A172 (cell line): ENCODE results near the gene ZNF839. TPM values are rescaled to one million over a fixed set of nuclear protein-coding genes. Genes with fewer than 3 reads are reported as not detected.
"Not testable (repeated sequence)": the region's sequence is repeated elsewhere in the genome, so short reads cannot be mapped to it uniquely, and the experiment has no call there.

Experiments used
- DNase-seq: peaks from one replicate; pipeline ENCODE4 v3.0.0-alpha.2; 2015; ENCODE audit warnings: low spot score
- total RNA-seq: library from RNA; depleted of rRNA; stranded (reverse); fragments of >200 nt; shearing (Covaris generic); gene quantifications from 2 replicates; pipeline ENCODE4 v1.2.3, GENCODE V29; 2014

The ZNF839 gene
- total RNA-seq, 1 experiment from 2014 or later, result 6.8 TPM

DNA sequence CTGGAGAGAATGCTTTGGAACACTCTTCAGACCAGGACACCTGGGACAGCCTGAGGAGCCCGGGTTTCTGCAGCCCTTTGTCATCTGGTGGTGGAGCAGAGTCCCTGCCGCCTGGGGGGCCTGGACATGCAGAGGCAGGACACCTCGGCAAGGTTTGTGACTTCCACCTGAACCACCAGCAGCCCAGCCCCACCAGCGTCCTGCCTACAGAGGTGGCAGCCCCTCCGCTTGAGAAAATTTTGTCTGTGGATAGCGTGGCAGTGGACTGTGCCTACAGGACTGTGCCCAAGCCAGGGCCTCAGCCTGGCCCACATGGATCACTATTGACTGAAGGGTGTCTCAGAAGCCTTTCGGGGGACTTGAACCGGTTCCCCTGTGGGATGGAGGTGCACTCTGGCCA, 22.0 kb downstream of the ZNF839 start:
- no peak for DNase-seq

DNA sequence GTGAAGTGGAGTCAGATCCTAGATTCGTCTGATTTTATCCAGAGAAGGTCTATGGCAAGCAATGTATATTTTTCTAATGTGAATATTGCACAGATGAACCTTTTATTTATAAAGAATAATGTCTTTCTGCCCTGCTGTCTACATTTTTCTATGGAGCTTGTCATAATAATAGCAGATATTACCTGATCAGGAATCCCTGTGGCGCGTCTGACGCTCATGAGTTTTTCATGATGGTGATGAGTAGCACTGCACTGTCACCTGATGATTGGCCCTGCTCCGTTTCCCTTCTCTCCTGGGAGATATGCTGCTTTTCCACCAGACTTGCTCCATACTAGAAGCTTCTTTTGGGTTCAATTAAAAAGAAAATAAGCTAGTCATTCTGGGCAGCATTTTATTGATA, 22.7 kb downstream of the ZNF839 start:
- DNase-seq, result no peak

DNA sequence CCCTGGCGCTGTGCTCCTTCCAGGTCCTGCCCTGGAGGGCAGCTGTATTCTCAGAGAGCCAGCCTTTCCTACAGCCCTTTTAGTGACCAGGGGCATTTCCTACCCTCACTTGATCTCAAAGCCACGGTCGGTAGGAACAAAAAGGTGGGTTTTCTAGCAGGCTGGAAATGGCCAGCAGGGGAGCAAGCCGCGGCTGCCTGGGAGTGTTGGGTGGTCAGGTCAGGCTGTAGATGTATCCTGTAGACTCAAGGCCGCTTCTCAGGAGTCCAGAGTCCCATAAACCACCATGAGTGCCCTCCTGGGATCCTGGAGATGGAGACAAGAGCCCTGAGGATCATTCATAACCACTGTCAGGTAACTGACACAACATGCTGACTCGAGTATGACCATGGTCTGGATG, 24.5 kb downstream of the ZNF839 start:
- no peak for DNase-seq

DNA sequence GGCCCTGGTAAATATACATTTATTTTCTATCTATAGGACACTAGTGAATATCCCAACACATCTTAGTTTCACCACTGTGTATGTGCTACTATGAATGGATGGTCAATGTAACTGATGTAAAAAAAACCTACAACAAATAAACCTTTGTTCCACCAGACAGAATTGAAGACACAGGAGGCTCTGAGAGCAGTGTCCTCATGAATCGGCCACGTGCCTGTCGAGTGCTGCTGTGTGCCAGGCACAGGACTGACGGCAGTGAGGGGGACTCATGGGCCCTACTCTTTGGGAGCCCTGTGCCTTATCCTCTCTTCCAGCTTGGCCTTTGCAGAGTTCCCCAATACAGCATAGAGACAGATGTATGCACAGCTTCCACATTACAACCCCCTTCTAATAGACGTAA, 24.9 kb downstream of the ZNF839 start:
- DNase-seq, result no peak

DNA sequence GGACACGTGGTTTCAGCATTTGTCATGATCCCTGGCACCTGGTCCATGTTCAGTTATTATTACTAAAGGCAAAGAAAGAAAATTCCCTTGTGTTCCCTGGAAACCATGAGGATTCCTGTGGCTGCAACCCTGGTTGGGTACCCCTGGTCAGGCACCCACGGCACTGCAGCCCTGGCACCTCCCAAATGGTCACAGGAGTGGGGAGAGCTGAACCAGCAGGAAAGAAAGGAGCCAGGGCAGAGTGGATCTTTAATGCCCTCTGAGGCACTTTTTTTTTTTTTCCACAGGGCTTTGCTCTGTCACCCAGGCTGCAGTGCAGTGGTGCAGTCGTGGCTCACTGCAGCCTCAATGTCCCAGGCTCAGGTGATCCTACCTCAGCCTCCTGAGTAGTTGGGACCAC, 25.7 kb downstream of the ZNF839 start:
- no peak for DNase-seq

DNA sequence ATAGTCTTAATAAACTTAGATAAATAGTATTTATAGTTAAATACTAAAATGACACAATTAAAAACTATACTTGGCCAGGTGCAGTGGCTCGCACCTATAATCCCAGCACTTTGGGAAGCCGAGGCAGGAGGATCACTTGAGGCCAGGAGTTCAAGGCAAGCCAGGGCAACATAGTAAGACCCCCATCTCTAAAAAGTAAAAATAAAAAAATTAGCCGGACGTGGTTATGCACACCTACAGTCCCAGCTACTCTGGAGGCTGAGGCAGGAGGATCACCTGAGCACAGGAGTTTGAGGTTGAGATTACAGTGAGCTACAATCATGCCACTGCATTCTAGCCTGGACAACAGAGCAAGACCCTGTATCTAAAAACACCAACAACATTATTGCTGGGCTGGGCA, 27.1 kb downstream of the ZNF839 start:
- DNase-seq, result no peak

DNA sequence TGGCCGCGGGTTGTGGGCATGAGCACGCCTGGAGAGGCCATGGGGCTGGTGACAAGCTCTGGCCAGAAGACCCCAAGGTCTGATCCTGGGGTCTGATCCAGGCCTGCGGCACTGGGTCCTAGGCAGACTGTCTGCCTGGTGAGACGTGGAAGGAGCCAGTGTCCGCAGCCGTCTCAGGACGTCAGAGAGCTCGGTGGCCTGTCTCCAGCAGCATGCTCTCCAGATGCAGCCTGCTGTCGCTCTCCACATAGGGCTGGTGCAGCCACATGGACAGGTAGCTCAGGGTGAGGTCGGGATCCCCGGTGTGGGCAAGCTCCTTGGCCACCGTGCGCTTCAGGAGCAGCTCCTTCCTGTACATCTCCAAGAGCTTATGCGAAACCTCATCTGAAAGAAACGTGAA, 28.8 kb downstream of the ZNF839 start:
- DNase-seq, result no peak

DNA sequence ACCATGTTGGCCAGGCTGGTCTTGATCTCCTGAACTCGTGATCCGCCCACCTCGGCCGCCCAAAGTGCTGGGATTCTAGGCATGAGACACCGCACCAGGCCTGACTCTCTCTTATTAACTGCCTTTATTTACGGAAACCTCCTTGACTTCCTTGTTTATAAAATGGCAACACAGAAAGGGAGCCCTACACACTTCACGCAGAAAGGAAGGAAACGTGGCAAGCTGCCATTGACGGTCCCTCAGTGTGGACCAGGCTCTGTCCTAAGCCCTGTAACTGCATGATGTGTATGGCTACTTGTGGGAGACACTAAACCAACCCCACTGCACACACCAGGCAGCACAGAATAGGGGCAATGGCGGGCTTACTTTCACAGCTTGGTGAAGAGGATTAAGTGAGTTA, 31.5 kb downstream of the ZNF839 start:
- DNase-seq, result no peak

DNA sequence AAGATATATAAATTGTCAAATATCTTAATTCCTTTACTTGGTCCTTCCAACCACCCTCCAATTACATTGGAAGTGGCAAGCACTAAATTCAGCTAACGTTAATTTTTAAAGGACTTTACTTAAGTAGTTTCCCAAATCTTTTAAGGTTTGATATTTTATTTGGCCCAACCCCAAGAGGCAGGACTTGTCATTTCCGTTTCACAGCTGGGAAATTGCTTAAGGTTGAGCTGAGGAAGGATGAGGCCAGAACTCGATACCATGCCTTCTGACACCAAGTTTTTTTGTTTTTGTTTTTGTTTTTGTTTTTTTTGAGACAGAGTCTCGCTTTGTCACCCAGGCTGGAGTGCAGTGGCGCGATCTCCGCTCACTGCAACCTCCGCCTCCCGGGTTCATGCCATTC, 32.0 kb downstream of the ZNF839 start:
- not testable (repeated sequence) for DNase-seq

DNA sequence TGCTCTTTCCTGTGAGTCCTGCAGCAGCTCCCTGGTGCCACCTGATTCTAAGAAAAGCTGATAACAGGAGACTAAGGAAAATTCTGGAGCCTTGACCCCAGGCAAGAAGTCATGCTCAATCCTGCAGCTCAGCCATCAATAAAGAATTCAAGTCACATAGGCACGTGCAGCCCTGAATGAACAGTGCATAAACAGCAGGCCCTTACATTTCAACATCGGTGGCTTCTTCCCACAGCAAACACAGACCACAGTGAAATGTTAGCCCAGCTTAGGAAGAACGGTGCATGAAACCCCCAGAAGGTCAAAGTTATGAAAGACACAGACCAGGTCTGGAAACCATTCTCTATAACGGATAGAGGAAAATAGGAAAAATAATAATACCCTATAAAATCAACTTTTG, 32.7 kb downstream of the ZNF839 start:
- no peak for DNase-seq

DNA sequence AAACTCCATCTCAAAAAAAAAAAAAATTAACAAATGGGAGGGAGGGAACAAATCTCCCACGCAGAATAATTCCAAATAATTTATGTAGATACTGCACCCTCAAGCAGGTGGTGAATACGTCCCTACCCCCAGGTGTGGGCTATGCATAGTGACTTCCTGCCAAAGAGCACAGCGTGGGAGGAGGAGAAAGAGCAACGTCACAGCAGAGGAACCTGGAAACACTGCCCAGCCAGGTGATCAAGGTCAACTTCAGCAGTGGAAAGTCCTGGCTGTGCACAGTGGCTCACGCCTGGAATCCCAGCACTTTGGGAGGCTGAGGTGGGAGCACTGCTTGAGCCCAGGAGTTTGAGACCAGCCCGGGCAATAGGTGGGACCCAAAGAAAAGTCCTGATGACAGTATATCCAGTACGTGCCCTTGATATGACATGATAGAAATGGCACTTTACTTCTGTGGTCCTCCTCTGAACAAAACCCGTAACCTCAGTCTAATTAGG, 33.6 kb downstream of the ZNF839 start:
- no peak for DNase-seq

DNA sequence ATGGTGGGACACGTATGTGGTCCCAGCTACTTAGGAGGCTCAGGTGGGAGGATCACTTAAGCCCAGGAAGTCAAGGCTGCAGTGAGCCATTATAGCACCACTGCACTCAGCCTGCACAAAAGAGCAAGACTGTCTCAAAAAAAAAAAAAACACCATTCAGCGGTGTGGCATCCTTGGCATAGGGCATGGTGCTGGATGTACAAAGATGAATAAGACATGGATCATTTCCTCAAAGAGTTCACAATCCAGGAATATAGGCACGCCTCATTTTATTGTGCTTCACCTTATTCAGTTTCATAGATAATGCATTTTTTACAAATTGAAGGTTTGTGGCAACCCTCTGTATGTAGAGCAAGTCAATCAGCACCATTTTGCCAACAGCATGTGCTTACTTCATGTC, 36.7 kb downstream of the ZNF839 start:
- DNase-seq, result no peak

DNA sequence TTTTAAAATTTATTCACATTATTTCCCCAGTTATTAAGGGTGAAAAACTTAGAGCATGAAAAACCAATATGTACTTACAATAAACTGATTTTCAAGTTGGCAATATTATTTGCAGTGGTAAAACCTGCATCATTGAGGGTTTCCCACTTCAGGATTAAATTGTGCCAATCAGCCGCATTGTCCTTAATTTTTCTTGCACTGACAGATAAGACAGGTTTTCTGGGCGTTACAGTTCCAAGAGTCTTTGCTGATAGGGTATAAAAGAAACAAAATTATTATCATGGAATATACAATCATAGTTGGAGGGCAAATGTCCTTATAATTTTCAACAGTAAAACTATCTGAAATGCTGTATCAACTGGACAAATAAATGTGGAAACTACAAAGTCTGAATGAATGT, 39.8 kb downstream of the ZNF839 start:
- no peak for DNase-seq

DNA sequence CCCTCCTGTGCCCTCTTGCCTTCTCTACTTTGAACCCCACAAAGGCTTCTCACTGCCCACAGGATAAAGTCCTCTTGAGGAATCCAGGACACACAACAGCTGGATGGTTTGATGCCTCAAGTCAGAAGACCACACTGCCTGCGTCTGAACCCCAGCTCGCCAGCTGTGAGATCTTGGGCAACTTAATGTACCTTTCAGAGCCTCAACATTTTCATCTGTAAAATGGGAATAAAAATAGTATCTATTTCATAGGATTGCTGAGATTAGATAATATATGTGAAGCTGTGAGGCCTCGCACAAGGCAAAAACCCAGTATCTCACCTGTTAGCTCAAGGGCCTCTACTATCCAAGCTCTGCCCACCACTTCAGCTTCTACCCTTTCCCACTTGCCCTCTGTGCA, 40.8 kb downstream of the ZNF839 start:
- no peak for DNase-seq

DNA sequence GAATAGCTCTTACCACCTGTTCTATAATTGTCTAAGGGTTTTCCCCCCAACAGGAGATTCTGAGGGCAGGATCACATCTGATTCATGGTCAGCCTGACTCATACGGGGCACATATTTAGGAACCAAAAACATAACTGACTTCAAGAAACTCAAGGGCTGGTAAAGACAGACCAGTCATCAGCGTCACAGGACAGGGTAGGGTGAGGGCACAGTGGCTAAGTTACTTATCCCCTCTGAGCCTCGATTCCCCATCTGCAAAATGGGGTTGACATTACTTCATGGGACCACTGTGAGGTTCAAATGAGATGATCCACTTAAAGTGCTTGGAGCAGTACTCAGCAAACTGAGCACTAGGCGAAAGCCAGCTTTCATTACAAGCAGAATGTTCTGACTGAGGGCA, 42.5 kb downstream of the ZNF839 start:
- DNase-seq, result peak; percentile 23

DNA sequence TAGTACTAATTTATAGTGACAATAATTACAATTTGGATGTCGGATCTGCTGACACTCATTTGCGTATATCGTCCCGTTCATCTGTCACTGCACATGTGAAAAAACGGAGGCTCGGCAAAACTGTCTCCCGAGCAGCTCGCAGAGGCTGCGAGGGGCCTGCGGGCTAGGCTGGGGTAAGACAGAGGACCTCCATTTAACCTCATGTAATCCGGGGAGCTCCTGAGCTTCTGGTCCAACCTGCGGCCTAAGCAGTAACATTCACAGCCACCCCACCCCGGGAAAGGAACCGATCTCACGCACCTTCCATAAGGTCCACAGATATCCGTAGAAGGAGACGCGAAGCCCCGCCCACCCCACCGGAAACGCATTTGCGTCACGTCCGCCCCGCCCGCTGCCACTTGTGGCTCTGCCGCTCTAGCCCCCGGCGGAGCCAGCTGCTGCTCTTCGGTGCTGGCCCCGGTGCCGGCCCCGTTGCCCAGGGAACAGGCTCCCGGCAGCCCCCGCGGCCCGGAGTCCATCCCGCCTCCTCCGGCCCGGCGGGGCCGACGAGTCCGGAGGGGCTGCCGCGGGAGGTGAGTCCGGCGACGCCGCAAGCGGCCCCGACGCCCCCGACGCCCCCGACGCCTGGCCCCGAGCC, 43.1 kb downstream of the ZNF839 start, which contains the start of the genes CINP and TECPR2:
TSS of gene CINP (minus strand) at position 346 of the 637 bp plus-strand sequence. CDS start at position 307, 39 bp downstream.
TSS of gene TECPR2 (plus strand) at position 397 of the 637 bp plus-strand sequence. CDS start 13,781 bp downstream, outside the sequence.
- peak; percentile 75 for DNase-seq

DNA sequence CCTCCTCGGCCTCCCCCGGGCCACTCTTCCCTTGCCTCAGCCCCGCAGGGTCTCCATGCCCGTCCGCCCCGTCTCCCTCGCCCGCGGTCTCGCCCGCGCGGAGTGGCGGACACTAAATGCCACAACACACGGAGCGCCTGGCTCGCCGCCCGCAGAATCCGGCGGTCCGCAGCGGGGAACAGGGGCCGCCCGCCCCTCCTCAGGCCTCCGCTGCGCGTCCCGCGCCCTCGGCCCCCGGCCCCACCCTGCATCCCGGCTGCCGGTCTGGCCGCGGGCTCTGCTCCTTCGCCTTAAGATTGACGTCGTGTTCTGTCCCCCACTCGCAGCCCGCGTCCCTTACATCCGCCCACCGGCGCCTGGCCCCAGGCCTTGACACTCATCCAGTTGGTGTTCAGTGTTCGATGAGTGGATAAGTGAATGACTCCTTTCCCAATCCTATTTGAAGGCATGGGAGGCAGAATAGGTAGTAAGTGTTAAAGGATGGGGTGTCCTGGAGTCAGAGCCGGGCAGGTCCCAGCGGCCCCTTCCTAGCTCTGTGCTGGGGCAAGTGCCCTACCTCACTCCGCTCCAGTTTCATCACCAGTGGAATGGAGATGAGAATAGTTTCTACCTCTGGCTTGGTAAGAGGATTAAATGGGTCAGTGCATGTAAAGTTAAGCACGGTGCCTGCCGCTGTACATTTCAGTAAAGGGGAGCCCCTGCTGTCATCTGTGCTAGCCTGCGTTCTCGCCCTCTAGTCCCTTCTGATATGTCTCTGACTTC, 43.8 kb downstream of the ZNF839 start:
- DNase-seq, result peak; percentile 5

DNA sequence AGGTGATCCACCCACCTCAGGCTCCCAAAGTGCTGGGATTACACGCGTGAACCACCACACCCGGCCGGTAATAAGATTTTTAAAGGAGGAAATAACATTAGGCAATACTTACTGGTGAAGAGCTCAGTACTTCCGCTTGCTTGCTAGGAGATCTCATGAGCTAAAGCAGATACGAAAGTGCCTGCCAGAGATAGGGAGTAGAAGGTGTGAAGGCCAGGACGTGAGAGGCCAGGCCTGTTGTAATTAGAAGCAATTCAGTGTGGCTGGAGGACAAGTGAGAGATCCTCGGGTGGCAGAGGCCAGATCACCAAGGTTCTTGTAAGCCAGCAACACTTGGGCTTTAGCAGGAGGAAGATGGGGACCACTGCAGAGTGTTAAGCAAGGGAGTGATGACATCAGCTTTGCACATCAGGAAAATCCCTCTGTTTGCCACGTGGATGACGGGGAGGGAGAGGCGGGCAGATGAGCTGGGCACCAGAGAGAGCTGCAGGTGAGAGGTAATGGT, 50.8 kb downstream of the ZNF839 start:
- DNase-seq, result no peak

DNA sequence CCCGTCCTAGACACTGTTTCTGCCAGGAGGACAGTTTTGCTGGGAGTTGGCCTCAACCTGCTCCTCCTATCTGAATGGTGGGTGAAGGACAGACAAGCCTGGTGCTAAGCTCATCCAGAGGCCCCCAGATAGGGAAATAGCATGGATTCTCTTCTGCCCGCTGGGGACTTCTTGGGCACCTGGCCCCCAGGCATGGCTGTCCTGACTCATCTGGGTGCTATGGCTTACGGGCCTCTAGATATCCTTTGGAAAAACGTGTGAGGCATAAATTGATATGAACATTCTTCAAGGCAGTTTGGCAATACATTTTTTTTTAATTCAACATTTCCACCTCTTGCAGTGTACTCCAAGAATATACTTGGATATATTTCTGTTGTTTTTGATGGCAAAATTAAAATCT, 51.8 kb downstream of the ZNF839 start:
- DNase-seq, result no peak

DNA sequence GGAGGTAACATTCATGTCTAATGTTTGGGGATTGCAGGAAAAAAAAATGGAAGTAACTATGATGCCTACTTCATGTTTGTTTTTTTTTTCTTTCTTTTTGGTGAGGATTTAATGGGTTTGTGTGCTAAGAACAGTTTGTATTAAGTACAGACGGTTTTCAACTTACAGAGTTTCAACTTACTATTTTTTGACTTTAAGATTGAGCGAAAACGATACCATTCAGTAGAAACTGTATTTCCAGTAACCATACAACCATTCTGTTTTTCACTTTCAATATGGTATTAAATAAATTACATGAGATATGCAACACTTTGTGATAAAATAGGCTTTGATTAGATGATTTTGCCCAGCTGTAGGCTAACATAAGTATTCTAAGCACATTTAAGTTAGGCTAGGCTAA, 53.6 kb downstream of the ZNF839 start:
- no peak for DNase-seq

DNA sequence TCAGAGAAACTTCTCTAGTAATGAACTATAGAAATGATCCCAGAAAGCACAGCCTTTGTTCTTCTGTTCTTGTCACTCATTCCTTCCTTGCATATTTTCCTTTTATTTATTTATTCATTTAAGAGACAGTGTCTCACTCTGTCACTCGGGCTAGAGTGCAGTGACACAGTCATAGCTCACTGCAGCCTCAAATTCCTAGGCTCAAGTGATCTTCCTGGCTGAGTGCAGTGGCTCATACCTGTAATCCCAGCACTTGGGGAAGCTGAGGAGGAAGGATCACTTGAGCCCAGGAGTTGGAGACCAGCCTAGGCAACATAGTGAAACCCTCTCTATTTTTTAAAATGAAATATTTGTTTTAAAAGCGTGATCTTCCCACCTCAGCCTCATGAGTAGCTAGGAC, 54.7 kb downstream of the ZNF839 start:
- DNase-seq, result no peak

DNA sequence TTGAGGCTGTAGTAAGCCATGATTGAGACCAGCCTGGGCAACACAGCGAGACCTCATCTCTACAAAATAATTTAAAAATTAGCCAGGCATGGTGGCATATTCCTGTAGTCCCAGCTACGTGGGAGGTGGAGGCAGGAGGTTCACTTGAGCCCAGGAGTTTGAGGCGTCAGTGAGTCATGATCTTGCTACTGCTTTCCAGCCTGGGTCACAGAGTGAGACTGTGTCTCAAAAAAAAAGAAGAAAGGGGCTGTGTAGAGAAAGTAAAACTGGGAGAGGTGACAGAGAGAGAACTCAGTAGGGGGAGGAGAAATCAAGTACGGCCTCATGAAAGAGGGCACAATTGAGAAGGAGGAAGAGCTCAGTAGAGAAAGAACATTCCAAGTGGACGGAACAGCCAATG, 55.6 kb downstream of the ZNF839 start:
- no peak for DNase-seq

DNA sequence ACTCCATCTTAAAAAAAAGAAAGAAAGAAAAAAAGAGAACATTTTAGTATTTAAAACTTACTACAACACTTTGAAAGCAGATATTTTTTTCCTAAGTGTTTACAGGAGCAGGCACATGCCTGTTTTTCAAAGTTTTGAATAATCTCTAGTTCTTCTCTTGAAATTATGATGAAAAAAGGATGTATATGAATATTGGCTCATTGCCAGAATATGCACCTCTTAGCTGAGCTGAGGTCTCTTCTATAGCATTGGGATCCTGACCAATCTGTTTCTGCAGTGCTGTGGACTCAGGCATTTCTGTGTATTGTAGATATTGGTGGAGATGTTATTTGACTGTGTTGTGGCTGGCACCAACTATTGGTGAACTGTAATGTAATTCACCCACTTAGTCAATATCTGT, 58.1 kb downstream of the ZNF839 start:
- DNase-seq, result no peak
